ENCODE data around the gene SMAP1.

The SMAP1 gene

DNA sequence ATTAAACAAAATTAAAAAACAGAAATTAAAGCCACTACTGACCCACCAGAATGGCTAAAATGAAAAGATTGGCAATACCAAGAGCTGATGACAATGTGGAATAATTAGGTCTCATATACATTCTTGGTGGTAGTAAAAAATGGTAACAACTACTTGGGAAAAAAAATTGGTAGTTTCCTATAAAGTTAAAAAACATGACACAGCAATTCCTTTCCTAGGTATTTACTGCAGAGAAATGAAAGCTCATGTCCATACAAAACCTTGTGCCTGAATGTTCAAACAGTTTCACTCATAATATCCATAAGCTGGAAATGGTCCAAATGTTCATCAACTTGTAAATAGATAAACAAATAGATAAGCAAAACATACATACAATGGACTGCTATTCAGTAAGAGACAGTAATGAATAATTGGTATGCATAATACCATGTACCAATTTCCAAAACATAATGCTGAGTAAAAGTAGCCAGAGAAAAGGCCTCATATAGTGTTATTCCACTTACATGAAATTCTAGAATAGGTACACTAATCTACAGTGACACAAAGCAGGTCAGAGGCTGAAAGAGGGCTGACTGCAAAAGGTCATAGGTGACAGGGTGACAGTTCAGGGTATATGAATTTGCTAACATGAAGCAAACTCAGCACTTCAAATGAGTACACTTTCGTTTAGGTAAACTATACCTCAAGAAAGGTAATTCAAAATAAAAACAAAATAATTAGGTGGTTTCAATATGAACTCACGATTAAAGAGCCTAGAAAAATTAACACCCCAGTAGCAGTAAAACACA lies 236.2 kb downstream of the SMAP1 start:
- DNase-seq = no peak

DNA sequence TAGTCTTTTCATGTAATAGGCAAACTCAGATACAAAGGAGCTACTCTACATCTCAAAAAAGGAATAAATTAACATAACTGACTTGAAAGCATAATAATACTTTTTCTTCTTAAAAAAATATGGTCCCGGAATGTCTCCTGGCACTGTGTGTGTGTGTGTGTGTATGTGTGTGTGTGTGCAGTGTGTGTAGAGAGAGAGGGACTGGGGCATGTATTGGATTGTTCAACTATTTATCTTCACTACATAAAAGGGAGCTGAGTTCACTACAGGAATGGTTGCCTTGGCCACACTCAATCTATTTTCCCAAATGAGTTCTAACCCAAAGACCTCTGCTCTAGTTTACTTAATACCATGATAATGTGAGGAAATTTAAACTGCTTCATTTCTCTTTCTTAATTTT lies 238.1 kb downstream of the SMAP1 start:
- no peak for DNase-seq

All from NCI-H446 treated with DMSO at 0.1 percent for 48 hours (cell line).